A549 treated with CORT108297 at 1 μM for 4 hours (cell line): ENCODE measurements around the gene PTPRN. TPM values are rescaled to one million over a fixed set of nuclear protein-coding genes. Genes with fewer than 3 reads are reported as not detected.

Experiments
- total RNA-seq: library from RNA; stranded (reverse); fragments of 200-300 nt; extraction: Qiagen RNA extraction; gene quantifications from 5 replicates; pipeline ENCODE4 v1.2.3, GENCODE V29; 2022

Gene PTPRN
- 1.1 to 1.9 TPM (median 1.6 TPM) in 5 replicates for total RNA-seq

GRCh38 chr2:219309278-219309677, at the start of gene PTPRN:
TSS of gene PTPRN (minus strand) at chr2:219309401. CDS start at chr2:219309332, 69 bp downstream.

GRCh38 chr2:219332542-219332941, 23.3 kb upstream of the PTPRN start, which contains the start of gene RESP18:
TSS of gene RESP18 (minus strand) at chr2:219332744.

GRCh38 chr2:219279151-219279915, 29.9 kb downstream of the PTPRN start, which contains the start of gene DNAJB2:
TSS of gene DNAJB2 (plus strand) at chr2:219279366. CDS start at chr2:219279834, 468 bp downstream.

GRCh38 chr2:219253753-219254589, 55.2 kb downstream of the PTPRN start, which contains the start of gene TUBA4A:
TSS of gene TUBA4A (minus strand) at chr2:219253918. CDS start at chr2:219253858, 60 bp downstream.

GRCh38 chr2:219252900-219253752, 56.1 kb downstream of the PTPRN start, which contains the start of gene TUBA4B:
TSS of gene TUBA4B (plus strand) at chr2:219253243. CDS start at chr2:219253408, 165 bp downstream.

GRCh38 chr2:219245148-219245898, 63.9 kb downstream of the PTPRN start, which contains the start of the genes GLB1L and STK16:
TSS of gene GLB1L (minus strand) at chr2:219245444. CDS start at chr2:219243573, 1,871 bp downstream.
TSS of gene STK16 (plus strand) at chr2:219245479. CDS start at chr2:219246000, 521 bp downstream.

Other genes starting within 250 kb of the PTPRN start
- gene IHH, start 248.5 kb downstream of the PTPRN start, total RNA-seq: 0.13 to 0.25 TPM (median 0.21 TPM) in 4 of 5 replicates, not detected in the other
- gene NHEJ1, start 148.6 kb downstream of the PTPRN start, total RNA-seq: 13.7 to 15.4 TPM (median 14.9 TPM) in 5 replicates
- 0.47 to 1.0 TPM (median 0.72 TPM) in 5 replicates for gene SLC23A3, start 139.4 kb downstream of the PTPRN start, total RNA-seq
- 40.2 to 52.2 TPM (median 49.6 TPM) in 5 replicates for gene CNPPD1, start 132.5 kb downstream of the PTPRN start, total RNA-seq
- 63.1 to 89.7 TPM (median 87.7 TPM) in 5 replicates for gene RETREG2, start 131.1 kb downstream of the PTPRN start, total RNA-seq
- gene ZFAND2B, start 102.6 kb downstream of the PTPRN start, total RNA-seq: 16.4 to 23.8 TPM (median 22.1 TPM) in 5 replicates
- 23.5 to 36.0 TPM (median 33.7 TPM) in 5 replicates for gene ABCB6, start 90.4 kb downstream of the PTPRN start, total RNA-seq
- 44.9 to 51.0 TPM (median 49.9 TPM) in 5 replicates for gene ATG9A, start 79.8 kb downstream of the PTPRN start, total RNA-seq
- gene ANKZF1, start 79.6 kb downstream of the PTPRN start, total RNA-seq: 14.4 to 23.5 TPM (median 20.3 TPM) in 5 replicates
- gene GLB1L, start 64.0 kb downstream of the PTPRN start, total RNA-seq: 5.1 to 7.2 TPM (median 7.0 TPM) in 5 replicates
- 28.6 to 30.9 TPM (median 30.0 TPM) in 5 replicates for gene STK16, start 63.9 kb downstream of the PTPRN start, total RNA-seq
- gene TUBA4B, start 56.2 kb downstream of the PTPRN start, total RNA-seq: 0.30 to 0.56 TPM (median 0.37 TPM) in 5 replicates
- 338 to 483 TPM (median 379 TPM) in 5 replicates for gene TUBA4A, start 55.5 kb downstream of the PTPRN start, total RNA-seq
- 37.4 to 57.4 TPM (median 53.6 TPM) in 5 replicates for gene DNAJB2, start 30.0 kb downstream of the PTPRN start, total RNA-seq
- not detected in 5 replicates for gene RESP18, start 23.3 kb upstream of the PTPRN start, total RNA-seq
- gene DNPEP, start 78.5 kb upstream of the PTPRN start, total RNA-seq: 47.8 to 67.2 TPM (median 61.9 TPM) in 5 replicates
- 0.05 to 0.20 TPM (median 0.08 TPM) in 4 of 5 replicates, not detected in the other for gene DES, start 109.0 kb upstream of the PTPRN start, total RNA-seq
- gene SPEG, start 125.4 kb upstream of the PTPRN start, total RNA-seq: 4.3 to 9.5 TPM (median 7.0 TPM) in 5 replicates
- 36.1 to 39.1 TPM (median 38.2 TPM) in 5 replicates for gene GMPPA, start 189.5 kb upstream of the PTPRN start, total RNA-seq
- 0.05 to 0.07 TPM (median 0.06 TPM) in 4 of 5 replicates, not detected in the other for gene ASIC4, start 205.1 kb upstream of the PTPRN start, total RNA-seq
- gene CHPF, start 234.4 kb upstream of the PTPRN start, total RNA-seq: 18.1 to 35.4 TPM (median 31.9 TPM) in 5 replicates
- 0.45 to 1.4 TPM (median 1.1 TPM) in 5 replicates for gene TMEM198, start 234.6 kb upstream of the PTPRN start, total RNA-seq